Globus pallidus (tissue), 1 donor: ENCODE measurements around the gene C19orf33.
"Not testable (repeated sequence)": the region's sequence is repeated elsewhere in the genome, so short reads cannot be mapped to it uniquely, and the experiment has no call there.

Source experiments
- DNase-seq: peaks from one replicate; pipeline ENCODE4 v3.0.0-alpha.2; 2015; ENCODE audit warnings: low spot score

C19orf33 gene

DNA sequence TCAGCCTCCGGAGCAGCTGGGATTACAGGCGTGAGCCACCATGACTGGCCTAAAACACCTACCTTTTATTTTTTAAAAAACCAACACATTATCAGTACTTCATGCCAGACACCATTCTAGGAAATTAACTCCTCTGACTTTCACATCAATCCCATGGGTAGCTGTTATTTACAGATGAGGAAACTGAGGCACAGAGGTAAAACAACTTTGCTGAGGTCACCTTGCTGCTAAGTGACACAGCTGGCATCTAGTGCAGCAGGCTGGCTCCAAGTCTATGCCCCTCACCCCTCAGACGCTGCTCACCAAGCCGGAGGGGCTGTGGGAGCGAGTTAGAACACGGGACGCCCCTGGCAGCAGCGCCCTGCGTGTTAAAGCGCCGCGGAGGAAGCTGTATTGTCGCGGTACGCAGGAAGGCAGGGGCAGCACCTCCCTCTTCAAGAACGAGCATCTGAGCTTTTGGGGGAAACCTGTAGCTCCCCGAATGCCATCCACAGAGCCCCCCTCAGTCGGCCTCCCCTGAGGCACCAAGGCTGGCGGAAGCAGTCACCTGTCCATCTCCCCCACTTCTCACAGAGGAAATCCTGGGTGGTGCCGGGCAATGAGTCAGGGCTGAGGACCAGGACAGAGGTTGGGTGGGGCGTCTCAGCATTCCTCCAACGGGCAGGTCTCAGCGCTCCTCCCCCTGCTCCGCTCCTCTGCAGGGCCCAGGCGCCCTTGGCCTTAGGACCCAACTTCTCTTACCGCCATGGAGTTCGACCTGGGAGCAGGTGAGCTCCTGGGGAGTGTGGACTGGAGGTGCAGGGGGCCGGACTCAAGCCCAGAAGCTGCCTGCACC lies at the start of gene C19orf33:
C19orf33 (plus strand) TSS at position 735 of the 835 bp plus-strand sequence; CDS start at position 746, 11 bp downstream.
- no peak for DNase-seq

GRCh38 chr19:38255383-38256014 lies 48.6 kb upstream of the C19orf33 start:
- DNase-seq: peak; percentile 68

- DNase-seq: not testable (repeated sequence)
Observed at GRCh38 chr19:38261942-38262341, 42.1 kb upstream of the C19orf33 start.

- DNase-seq: no peak
Observed at GRCh38 chr19:38262585-38263268, 41.3 kb upstream of the C19orf33 start.

GRCh38 chr19:38263689-38264485 lies 40.2 kb upstream of the C19orf33 start:
- no peak for DNase-seq

GRCh38 chr19:38264486-38265212 lies 39.4 kb upstream of the C19orf33 start, which contains the start of gene SPINT2:
Gene SPINT2 (plus strand): TSS chr19:38264573. CDS start chr19:38264893, 320 bp downstream.
- DNase-seq: no peak

- DNase-seq: no peak
Observed at GRCh38 chr19:38265213-38265861, 38.7 kb upstream of the C19orf33 start.

DNA sequence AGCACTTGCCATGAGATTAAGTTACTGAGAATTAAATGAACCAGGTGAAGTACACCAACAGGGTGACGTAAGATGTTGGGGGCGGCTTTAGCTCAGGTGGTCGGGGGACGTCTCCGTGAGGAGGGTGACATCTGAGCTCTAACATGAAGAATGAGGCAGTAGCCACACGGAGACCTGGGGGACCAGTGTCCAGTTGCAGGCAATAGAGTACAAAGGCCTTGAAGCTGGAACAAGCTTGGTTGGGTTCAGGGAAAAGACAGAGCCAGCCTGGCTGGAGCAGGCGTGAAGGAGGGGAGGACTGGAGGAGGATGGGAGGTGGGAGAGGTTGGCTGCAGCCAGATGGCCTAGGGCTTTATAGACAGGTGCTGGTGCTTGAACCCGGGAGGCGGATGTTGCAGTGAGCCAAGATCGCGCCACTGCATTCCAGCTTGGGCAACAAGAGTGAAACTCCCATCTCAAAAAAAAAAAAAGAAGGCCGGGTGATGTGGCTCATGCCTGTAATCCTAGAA lies 38.1 kb upstream of the C19orf33 start:
- DNase-seq: no peak

DNA sequence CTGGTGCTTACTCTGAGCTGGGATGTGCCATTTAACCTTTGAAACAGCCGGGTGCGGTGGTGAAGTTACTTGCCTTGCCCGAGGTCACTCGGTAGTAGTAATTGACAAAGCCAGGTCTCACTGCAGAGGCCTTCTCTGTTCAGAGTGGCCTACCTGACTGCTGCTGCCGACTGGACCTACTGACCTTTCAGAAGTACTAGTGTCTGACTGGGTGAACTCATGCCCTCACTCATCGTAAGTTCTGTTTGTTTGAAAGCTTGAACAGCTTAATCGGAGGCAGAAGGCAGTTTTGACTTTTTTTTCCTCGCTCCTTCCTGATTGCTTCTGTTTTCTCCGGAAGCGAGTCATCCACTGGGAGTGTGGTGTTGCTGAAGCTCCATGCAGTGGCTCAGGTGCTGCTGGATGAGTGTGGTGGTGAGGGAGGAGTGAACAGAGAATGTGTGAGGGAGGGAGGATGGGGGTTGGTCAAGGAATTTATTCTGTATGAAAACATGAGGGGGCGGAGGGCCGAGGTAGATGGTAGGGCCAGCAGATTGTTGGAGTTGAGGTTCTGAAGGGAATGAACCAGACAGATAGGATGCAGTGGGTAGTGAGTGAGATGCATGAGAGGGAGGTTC lies 37.0 kb upstream of the C19orf33 start:
- DNase-seq: no peak

GRCh38 chr19:38267761-38268483 lies 36.1 kb upstream of the C19orf33 start:
- no peak for DNase-seq

- DNase-seq: no peak
Observed at GRCh38 chr19:38268539-38268938, 35.5 kb upstream of the C19orf33 start.

DNA sequence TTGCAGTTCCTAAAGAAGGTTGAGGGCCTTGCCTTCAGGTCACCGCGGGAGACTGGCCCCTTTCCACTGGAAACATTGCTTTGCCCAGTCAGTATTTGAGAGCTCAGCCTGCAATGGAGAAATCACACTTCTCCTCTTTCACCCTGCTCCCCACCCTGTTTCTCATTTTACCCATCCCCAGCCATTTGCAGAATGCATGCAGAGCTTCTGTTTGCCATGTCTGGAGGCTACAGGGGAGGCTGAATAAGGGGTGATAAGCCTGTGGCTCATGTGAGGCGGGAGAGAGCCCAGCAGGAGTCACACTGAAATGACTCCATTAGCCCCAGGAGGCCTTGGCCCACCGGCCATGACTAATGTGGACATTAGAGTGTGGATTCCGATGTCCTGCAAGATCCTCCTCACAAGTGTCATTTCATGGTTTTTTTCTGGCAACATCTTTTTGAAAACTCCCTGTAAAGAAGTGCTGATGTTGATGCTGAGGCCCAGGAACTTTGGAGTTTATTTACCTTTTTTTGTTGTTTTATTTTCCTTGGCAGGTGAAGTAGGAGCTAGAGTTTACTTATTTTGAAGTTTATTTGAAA lies 33.4 kb upstream of the C19orf33 start:
- DNase-seq: no peak

- no peak for DNase-seq
Observed at GRCh38 chr19:38273499-38273898, 30.6 kb upstream of the C19orf33 start.

DNA sequence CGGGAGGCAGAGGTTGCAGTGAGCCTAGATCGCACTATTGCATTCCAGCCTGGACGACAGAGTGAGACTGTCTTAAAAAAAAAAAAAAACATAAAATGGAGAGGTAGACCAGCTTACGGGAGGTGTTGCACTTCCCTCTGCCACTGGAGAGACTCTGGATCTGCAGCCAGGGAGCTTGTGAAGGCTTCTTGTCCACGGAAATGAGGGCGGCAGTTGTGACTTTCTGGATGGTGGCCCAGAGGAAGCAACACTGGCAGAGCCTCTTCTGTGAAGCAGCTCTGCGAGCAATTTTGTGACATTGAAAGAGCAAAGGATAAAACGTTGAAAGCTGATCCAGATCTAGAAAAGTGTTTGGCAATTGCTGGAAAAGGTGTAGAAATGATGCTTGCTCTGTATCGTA lies 29.3 kb upstream of the C19orf33 start:
- DNase-seq: peak; percentile 89

- DNase-seq: no peak
Observed at GRCh38 chr19:38276942-38277517, 27.0 kb upstream of the C19orf33 start.

DNA sequence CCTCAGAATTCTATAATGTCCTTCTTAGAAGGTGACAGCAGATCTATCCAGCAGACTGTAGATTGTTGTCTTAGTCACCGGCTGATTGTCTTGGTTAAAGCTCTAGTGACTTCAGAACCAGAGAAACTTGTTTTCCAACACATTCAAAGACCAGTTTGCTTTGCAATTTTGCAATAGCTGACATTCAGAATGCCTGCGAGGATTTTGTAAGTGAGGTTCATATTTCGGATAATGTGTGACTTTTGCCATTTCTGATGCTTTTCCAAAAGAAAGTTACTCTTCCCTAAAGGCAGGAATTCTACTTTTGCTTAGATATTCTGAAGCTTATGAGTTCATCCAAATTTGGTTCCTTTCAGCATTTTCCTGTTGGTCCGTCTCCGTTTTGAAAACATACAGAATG lies 26.5 kb upstream of the C19orf33 start:
- DNase-seq: no peak

- DNase-seq: no peak
Observed at GRCh38 chr19:38277969-38278680, 25.9 kb upstream of the C19orf33 start.

GRCh38 chr19:38278751-38279150 lies 25.3 kb upstream of the C19orf33 start:
- DNase-seq: peak; percentile 27
